GM23248 (cell line): ENCODE data around the gene KCTD16.

ENCODE experiments used
- EZH2 ChIP-seq: fragments of 200-600 bp; sonication (generic); IDR thresholded peaks from 2 replicates; pipeline ENCODE4 v1.6.1; 2018; ENCODE audit warnings: antibody characterized with exemption, mild to moderate bottlenecking; ENCODE audit not compliant: insufficient read depth, poor library complexity, severe bottlenecking
- EZH2phosphoT487 ChIP-seq: fragments of 200-600 bp; sonication (generic); IDR thresholded peaks from 2 replicates; pipeline ENCODE4 v1.6.1; 2018; ENCODE audit warnings: antibody characterized with exemption, moderate library complexity, mild to moderate bottlenecking, low read depth; ENCODE audit not compliant: insufficient read depth

DNA sequence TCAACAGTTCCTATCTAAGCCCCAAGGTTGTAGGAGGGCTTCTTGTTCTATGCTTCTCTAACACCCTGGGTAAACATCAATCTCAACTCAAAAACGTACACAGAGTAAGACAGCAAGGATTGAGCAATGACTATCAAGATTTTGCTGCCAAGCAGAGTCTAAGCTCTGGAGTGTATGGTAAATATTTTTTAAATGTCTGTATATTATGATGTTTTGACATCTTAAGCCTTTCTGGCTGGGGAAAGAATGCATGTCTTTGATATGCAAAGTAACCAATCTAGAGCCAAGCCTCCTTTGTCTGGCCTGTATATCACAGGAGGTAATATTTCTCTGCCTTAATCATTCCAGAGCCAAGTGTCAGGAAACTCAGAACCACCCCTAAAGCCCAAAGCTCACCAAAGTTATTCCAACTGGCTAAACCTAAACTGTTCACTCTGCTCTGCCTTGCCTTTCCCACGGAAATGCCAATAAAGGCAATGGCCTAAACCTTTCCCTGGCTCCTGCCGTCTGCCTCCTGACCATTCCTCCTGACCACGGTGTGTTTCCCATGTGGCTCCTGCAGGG lies 45.4 kb upstream of the KCTD16 start:
- TF ChIP-seq EZH2 (no peak), EZH2phosphoT487 (no peak)
